Lower leg skin (tissue), 4 donors: ENCODE data around the gene SYVN1. TPM values are rescaled to one million over a fixed set of nuclear protein-coding genes. Genes with fewer than 3 reads are reported as not detected.

Source experiments
- DNase-seq, 2 donors: peaks; one replicate each; pipeline ENCODE4 v3.0.0-alpha.2; 2019; ENCODE audit warnings: low spot score in 2 of 2
- H3K4me3 ChIP-seq: fragments of 200-600 bp; sonication (generic); 2 replicates; pipeline ENCODE4 v1.5.1; 2017; ENCODE audit warnings: mild to moderate bottlenecking, low read depth; ENCODE audit not compliant: poor library complexity, severe bottlenecking
- POLR2A ChIP-seq, 2 donors: fragments of 450-650 bp; IDR thresholded peaks; one replicate each; pipeline ENCODE4 v1.6.1; 2016 to 2017; ENCODE audit warnings: antibody characterized with exemption in 2 of 2, mild to moderate bottlenecking in 1 of 2, moderate library complexity in 1 of 2
- WGBS, 2 donors: methylation state at CpG; one replicate each; pipeline ENCODE4 v1.1.5; 2018; 5-methylcytosine and 5-hydroxymethylcytosine counted together
- intact Hi-C: fragments of 100-400 bp; cut with DNase I; formaldehyde crosslinking; loops from one replicate; pipeline ENCODE4 v1.15.0; 2023; ENCODE audit warnings: low total_unique reads
- total RNA-seq, 4 donors: library from RNA; depleted of rRNA; stranded (reverse); fragments of >200 nt; gene quantifications; one replicate each; pipeline ENCODE4 v1.1.0, GENCODE V29; 2016
- TF ChIP-seq, protein P1 (sequence below), 3 donors: fragments of 450-650 bp; IDR thresholded peaks; one replicate each; pipeline ENCODE4 v1.5.1; 2016; ENCODE audit warnings: antibody characterized with exemption in 3 of 3, mild to moderate bottlenecking in 3 of 3, moderate library complexity in 2 of 3

The SYVN1 gene
- total RNA-seq, 4 donors from 2014 or later, result 21.9 to 60.3 (median 47.8) TPM

- TF ChIP-seq, protein P1, sequence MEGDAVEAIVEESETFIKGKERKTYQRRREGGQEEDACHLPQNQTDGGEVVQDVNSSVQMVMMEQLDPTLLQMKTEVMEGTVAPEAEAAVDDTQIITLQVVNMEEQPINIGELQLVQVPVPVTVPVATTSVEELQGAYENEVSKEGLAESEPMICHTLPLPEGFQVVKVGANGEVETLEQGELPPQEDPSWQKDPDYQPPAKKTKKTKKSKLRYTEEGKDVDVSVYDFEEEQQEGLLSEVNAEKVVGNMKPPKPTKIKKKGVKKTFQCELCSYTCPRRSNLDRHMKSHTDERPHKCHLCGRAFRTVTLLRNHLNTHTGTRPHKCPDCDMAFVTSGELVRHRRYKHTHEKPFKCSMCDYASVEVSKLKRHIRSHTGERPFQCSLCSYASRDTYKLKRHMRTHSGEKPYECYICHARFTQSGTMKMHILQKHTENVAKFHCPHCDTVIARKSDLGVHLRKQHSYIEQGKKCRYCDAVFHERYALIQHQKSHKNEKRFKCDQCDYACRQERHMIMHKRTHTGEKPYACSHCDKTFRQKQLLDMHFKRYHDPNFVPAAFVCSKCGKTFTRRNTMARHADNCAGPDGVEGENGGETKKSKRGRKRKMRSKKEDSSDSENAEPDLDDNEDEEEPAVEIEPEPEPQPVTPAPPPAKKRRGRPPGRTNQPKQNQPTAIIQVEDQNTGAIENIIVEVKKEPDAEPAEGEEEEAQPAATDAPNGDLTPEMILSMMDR (IDR thresholded peaks at IDR 0.05), result no peak
- no peak for TF ChIP-seq POLR2A (IDR thresholded peaks at IDR 0.05)
- intact Hi-C loops, result loop anchor here (5.0 kb wide), 1 partner anchor 264 kb away; no protein-coding TSS in a partner anchor
- DNase-seq, result no peak
- no peak overlapping the region for H3K4me3 ChIP-seq
- WGBS, 2 donors, result 61% methylated on average over 18 to 31 of the region's 31 CpGs
Measured at GRCh38 chr11:65111159-65111743, 23.1 kb downstream of the SYVN1 start.

DNA sequence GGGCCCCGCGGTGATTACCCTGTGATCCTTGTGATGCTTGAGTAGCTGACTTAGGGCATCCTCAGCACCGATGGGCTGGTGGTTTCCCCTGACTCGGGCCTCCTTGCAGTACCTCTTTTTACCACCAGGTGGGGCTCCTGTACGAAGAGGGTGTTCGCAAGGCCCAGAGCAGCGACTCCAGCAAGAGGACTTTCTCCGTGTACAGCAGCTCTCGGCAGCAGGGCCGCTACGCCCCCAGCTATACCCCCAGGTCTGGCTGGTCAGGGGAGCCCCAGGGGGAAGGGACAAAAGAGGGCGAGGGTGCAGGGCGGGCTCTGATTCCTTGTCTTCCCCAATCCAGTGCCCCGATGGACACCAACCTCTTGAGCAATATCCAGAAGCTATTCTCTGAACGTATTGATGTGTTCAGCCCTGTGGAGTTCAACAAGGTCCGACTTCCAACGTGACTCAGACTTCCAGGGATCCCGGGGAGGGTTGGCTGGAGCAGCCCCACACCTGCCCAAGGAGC is 23.9 kb downstream of the SYVN1 start:
- H3K4me3 ChIP-seq, result no peak overlapping the region
- intact Hi-C loops, result loop anchor here (5.0 kb wide), 1 partner anchor 263 kb away; no protein-coding TSS in a partner anchor
- no peak for TF ChIP-seq POLR2A (IDR thresholded peaks at IDR 0.05)
- TF ChIP-seq, protein P1 (IDR thresholded peaks at IDR 0.05), result peak in 1 of 3 donors; percentile 94
- 2 to 9% methylated on average over 13 of the region's 18 CpGs for WGBS, 2 donors
- DNase-seq, result peak; percentile 88 to 98

GRCh38 chr11:65109231-65110198 is 24.8 kb downstream of the SYVN1 start:
- TF ChIP-seq, protein P1 (IDR thresholded peaks at IDR 0.05), result no peak
- TF ChIP-seq POLR2A (IDR thresholded peaks at IDR 0.05), result no peak
- intact Hi-C loops, result loop anchor here (5.0 kb wide), 1 partner anchor 262 kb away; no protein-coding TSS in a partner anchor
- WGBS, 2 donors, result 84 to 86% methylated on average over 30 of the region's 36 CpGs
- no peak overlapping the region for H3K4me3 ChIP-seq
- DNase-seq, result no peak

- intact Hi-C loops, result no loop called here
- 89 to 90% methylated on average over 21 to 38 of the region's 38 CpGs for WGBS, 2 donors
- H3K4me3 ChIP-seq, result no peak overlapping the region
- no peak for DNase-seq
- TF ChIP-seq, protein P1 (IDR thresholded peaks at IDR 0.05), result no peak
- no peak for TF ChIP-seq POLR2A (IDR thresholded peaks at IDR 0.05)
Measured at GRCh38 chr11:65108469-65109123, 25.7 kb downstream of the SYVN1 start.

DNA sequence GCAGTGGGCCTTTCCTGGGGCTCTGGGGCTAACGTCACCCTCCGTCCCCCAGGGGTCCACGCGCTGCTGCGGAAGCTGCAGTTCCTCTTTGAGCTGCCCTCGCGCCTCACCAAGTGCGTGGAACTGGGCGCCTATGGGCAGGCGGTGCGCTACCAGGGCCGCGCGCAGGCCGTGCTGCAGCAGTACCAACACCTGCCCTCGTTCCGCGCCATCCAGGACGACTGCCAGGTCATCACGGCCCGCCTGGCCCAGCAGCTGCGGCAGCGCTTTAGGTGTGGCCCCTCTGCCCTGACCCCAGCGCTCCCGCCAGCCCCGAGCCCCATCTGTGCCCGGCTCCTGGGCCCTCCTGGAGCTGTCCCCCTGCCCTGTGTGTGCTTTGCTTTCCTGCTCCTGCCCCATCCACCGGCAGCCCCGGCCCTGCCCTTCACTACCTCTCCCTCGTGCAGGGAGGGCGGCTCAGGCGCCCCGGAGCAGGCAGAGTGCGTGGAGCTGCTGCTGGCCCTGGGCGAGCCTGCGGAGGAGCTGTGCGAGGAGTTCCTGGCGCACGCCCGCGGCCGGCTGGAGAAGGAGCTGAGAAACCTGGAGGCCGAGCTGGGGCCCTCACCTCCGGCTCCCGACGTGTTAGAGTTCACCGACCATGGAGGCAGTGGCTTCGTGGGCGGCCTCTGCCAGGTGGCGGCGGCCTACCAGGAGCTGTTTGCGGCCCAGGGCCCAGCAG is 26.4 kb downstream of the SYVN1 start:
- DNase-seq, result no peak
- TF ChIP-seq, protein P1 (IDR thresholded peaks at IDR 0.05), result no peak
- no peak for TF ChIP-seq POLR2A (IDR thresholded peaks at IDR 0.05)
- intact Hi-C loops, result no loop called here
- no peak overlapping the region for H3K4me3 ChIP-seq
- WGBS, 2 donors, result 93 to 95% methylated on average over 36 to 50 of the region's 52 CpGs
